OCI-LY7 (cell line): ENCODE measurements around the gene PRRG4.

Experiments used
- EZH2phosphoT487 ChIP-seq: fragments of 200-600 bp; sonication (generic); IDR thresholded peaks from 2 replicates; pipeline ENCODE4 v1.6.1; 2018; ENCODE audit warnings: low read depth, borderline replicate concordance, mild to moderate bottlenecking, mixed run types, antibody characterized with exemption, low read length, moderate library complexity, mixed read lengths
- TF ChIP-seq, protein P1 (sequence below): fragments of 200-600 bp; sonication (generic); conservative IDR thresholded peaks from 2 replicates; pipeline ENCODE4 v1.5.1; 2014; ENCODE audit warnings: mild to moderate bottlenecking, antibody characterized with exemption, low read length, moderate library complexity, mixed read lengths

DNA sequence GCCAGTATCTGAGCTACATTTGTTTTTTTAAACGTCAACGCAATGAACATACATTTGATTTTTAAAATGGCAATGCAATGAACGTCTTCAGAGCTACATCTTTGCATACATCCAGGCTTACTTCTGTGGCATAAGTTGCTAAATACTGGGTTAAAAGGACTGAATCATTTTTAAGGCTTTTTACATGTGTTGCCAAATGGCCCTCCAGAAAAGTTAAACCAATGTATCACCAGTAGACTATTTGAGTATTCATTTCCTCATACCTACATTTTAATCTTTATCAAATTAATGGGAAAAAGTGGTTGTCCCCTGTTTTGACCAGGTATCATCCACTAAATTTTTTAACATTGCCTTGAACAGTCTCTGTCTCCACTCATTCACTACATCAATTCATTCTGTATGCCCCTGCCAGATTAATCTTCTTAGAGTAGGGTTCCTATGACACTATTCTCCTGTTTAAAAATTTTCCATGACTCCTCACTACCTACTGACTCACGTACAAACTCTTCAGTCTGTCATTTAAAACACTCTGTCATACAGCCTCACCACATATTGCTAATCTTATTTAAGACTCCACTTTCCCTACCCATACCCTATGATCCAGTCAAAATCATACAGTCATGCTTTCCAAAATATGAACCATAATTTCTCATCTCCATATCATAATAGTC lies 12.4 kb upstream of the PRRG4 start:
- TF ChIP-seq, protein P1, sequence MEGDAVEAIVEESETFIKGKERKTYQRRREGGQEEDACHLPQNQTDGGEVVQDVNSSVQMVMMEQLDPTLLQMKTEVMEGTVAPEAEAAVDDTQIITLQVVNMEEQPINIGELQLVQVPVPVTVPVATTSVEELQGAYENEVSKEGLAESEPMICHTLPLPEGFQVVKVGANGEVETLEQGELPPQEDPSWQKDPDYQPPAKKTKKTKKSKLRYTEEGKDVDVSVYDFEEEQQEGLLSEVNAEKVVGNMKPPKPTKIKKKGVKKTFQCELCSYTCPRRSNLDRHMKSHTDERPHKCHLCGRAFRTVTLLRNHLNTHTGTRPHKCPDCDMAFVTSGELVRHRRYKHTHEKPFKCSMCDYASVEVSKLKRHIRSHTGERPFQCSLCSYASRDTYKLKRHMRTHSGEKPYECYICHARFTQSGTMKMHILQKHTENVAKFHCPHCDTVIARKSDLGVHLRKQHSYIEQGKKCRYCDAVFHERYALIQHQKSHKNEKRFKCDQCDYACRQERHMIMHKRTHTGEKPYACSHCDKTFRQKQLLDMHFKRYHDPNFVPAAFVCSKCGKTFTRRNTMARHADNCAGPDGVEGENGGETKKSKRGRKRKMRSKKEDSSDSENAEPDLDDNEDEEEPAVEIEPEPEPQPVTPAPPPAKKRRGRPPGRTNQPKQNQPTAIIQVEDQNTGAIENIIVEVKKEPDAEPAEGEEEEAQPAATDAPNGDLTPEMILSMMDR = no peak
- no peak for TF ChIP-seq EZH2phosphoT487
